Bronchial epithelial cell (primary cell): ENCODE measurements around the gene HNRNPM. TPM values are rescaled to one million over a fixed set of nuclear protein-coding genes. Genes with fewer than 3 reads are reported as not detected.

ENCODE experiments used
- DNase-seq: peaks from one replicate; pipeline ENCODE4 v3.0.0-alpha.2; 2010; ENCODE audit warnings: low read depth
- FAIRE-seq: peaks from 2 replicates; lab custom pipeline; 2011; peaks lifted over from hg19 to GRCh38; lab: Jason Lieb, UNC
- H3K27me3 ChIP-seq: 2 replicates; pipeline ENCODE4 v1.5.1; 2011; ENCODE audit warnings: low read length; ENCODE audit not compliant: control insufficient read depth, insufficient read depth
- H3K36me3 ChIP-seq: 2 replicates; pipeline ENCODE4 v1.5.1; 2011; ENCODE audit warnings: low read length; ENCODE audit not compliant: control insufficient read depth, insufficient read depth
- H3K4me3 ChIP-seq: 2 replicates; pipeline ENCODE4 v1.5.1; 2011; ENCODE audit warnings: mild to moderate bottlenecking, low read depth, low read length, control low read depth
- total RNA-seq: library from RNA; depleted of rRNA; stranded (reverse); fragments of >200 nt; gene quantifications from 2 replicates; pipeline ENCODE4 v1.2.1, GENCODE V29; 2014
- TF ChIP-seq, protein P1 (sequence below): IDR thresholded peaks from 2 replicates; pipeline ENCODE4 v1.5.1; 2011; ENCODE audit warnings: mild to moderate bottlenecking, moderate library complexity, low read length, control low read depth, inconsistent platforms; ENCODE audit not compliant: insufficient read depth, severe bottlenecking

Gene HNRNPM
- total RNA-seq, 1 donor from 2014 or later = 53.4 TPM

DNA sequence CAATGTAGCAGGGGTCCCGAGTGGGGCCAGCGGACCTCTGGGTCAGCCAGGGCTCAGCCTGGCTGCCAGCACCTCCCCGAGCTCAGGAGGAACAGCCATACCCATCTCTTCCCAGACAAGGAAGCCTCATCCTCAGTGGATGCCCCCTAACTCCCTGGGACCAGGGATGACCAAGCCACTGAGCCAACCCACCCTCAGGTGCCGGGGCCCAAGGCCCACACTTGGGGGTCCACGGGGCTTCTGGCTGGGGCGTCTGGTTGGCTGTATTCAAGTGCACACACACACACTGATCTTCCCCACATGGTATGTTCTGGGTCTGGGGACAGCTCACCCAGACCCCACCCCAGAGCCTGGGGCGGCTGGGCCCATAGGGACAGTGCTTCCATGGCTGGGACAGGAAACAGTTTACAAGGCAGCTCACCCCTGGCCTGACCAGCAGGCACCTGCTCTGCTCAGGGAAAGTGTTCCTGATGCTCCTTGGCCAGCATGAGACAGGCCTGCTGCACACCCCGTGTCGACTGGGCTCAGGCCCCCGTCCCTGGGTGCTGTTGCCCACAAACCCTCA is 46.9 kb upstream of the HNRNPM start:
- no peaks in the 10 kb centered on the region for H3K27me3 ChIP-seq
- no peak overlapping the region for H3K4me3 ChIP-seq
- TF ChIP-seq, protein P1, sequence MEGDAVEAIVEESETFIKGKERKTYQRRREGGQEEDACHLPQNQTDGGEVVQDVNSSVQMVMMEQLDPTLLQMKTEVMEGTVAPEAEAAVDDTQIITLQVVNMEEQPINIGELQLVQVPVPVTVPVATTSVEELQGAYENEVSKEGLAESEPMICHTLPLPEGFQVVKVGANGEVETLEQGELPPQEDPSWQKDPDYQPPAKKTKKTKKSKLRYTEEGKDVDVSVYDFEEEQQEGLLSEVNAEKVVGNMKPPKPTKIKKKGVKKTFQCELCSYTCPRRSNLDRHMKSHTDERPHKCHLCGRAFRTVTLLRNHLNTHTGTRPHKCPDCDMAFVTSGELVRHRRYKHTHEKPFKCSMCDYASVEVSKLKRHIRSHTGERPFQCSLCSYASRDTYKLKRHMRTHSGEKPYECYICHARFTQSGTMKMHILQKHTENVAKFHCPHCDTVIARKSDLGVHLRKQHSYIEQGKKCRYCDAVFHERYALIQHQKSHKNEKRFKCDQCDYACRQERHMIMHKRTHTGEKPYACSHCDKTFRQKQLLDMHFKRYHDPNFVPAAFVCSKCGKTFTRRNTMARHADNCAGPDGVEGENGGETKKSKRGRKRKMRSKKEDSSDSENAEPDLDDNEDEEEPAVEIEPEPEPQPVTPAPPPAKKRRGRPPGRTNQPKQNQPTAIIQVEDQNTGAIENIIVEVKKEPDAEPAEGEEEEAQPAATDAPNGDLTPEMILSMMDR = no peak
- DNase-seq (no peak), FAIRE-seq (no peak)
- peaks cover 18% of the 10 kb centered on the region for H3K36me3 ChIP-seq

DNA sequence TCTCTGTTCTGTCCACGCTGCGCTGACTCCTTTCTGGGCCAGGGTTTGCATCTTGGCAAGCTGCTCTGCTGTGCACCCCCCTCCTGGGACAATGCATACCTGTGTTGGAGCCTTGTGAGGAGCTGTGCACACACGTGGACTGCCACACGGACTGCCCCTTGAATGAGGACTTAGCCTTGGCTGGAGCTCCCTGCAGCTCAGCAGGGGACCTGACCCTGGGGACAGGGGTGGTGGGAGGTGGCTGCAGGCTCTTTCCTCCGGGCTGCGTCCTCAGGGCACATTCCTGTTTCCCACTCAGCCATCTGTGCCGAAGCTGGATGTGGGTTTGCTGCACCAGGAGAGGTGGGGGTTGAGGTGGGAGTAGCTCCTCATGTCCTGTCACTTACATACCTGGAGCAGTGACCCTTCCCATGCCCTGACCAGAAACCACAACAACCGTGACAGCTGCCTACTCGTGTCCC is 46.4 kb upstream of the HNRNPM start:
- FAIRE-seq = no peak
- no peak overlapping the region for H3K4me3 ChIP-seq
- no peaks in the 10 kb centered on the region for H3K27me3 ChIP-seq
- H3K36me3 ChIP-seq = peaks cover 18% of the 10 kb centered on the region
- TF ChIP-seq, protein P1 = no peak
- no peak for DNase-seq

DNA sequence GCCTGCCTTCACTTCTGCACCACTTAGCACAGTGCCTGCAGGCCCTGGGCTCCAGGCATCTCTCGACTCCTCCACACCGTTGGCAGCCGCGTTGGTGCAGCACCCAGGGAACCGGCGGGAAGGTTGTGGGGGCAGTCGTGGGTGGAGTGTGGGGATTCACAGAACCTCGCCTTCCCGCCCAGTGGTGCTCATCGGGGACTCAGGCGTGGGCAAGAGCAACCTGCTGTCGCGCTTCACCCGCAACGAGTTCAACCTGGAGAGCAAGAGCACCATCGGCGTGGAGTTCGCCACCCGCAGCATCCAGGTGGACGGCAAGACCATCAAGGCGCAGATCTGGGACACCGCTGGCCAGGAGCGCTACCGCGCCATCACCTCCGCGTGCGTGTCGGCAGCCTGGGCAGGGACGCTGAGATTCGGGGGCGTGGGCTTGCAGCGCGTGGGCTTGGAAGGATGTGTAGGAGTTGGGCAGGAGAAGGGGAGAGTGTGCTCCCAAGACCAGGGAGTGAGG is 45.0 kb upstream of the HNRNPM start:
- FAIRE-seq (no peak), DNase-seq (no peak)
- no peaks in the 10 kb centered on the region for H3K27me3 ChIP-seq
- H3K36me3 ChIP-seq = peaks cover 23% of the 10 kb centered on the region
- no peak overlapping the region for H3K4me3 ChIP-seq
- TF ChIP-seq, protein P1 = no peak

DNA sequence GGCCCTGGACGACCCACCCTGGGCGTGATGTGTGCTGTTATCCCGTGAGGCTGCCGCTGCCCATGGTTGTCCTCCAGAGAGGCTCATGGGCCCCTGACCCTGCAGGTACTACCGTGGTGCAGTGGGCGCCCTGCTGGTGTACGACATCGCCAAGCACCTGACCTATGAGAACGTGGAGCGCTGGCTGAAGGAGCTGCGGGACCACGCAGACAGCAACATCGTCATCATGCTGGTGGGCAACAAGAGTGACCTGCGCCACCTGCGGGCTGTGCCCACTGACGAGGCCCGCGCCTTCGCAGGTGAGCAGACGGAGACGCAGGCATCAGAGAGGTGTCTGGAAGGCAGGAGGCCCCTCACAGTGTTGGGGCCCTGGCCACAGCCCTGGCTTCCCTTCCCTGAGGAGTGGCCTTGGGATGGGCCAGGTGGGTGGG is 42.8 kb upstream of the HNRNPM start:
- Histone ChIP-seq H3K36me3 (peaks cover 28% of the 10 kb centered on the region), H3K27me3 (no peaks in the 10 kb centered on the region), H3K4me3 (no peak overlapping the region)
- FAIRE-seq (no peak), DNase-seq (no peak)
- TF ChIP-seq, protein P1 = no peak

DNA sequence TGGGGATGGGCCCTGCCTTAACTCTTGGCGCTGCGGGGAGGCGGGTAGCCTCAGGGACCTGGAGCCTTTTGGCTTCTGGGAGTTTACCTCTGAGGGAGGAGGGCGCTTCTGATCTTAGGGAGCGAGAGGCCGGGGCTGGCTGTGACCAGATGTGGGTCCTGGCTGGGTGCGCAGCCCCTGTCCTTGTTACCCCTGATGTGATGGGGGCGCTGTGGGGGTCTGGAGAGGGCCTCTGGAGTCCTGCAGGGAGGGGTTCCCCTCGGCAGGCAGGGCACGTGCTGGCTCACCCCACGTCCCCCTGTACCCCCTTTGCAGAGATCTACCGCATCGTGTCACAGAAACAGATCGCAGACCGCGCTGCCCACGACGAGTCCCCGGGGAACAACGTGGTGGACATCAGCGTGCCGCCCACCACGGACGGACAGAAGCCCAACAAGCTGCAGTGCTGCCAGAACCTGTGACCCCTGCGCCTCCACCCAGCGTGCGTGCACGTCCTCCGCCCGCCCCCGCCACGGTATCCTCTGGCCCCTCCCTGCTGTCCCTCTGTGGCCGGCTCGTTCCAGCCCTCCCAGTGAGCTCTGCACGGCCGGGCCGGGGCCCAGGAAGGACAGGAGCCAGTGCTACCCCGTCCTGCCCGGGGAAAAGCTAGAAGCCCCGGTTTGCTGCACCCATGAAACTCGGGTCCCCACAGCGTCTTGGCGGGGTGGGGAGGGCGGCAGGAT is 41.5 kb upstream of the HNRNPM start:
- DNase-seq (no peak), FAIRE-seq (no peak)
- TF ChIP-seq, protein P1 = no peak
- no peak overlapping the region for H3K4me3 ChIP-seq
- no peaks in the 10 kb centered on the region for H3K27me3 ChIP-seq
- peaks cover 25% of the 10 kb centered on the region for H3K36me3 ChIP-seq
